Prostate gland (tissue), 2 donors: ENCODE measurements around the gene CDH22.

Experiments used
- CTCF ChIP-seq, 4 experiments: fragments of 200-600 bp in 2 of 4; fragments of 450-650 bp in 2 of 4; sonication (generic) in 2 of 4; IDR thresholded peaks; 1 replicate in 3 of 4; 2 replicates in 1 of 4; pipeline ENCODE4 v1.5.1; 2016 to 2019; ENCODE audit warnings: antibody characterized with exemption in 4 of 4, mild to moderate bottlenecking in 2 of 4, moderate library complexity in 2 of 4
- POLR2A ChIP-seq: fragments of 450-650 bp; IDR thresholded peaks from one replicate; pipeline ENCODE4 v1.6.1; 2016; ENCODE audit warnings: antibody characterized with exemption, mild to moderate bottlenecking
- POLR2AphosphoS5 ChIP-seq: sonication (generic); formaldehyde crosslinking; IDR thresholded peaks from one replicate; pipeline ENCODE4 v1.6.1; 2017; ENCODE audit warnings: antibody characterized with exemption

DNA sequence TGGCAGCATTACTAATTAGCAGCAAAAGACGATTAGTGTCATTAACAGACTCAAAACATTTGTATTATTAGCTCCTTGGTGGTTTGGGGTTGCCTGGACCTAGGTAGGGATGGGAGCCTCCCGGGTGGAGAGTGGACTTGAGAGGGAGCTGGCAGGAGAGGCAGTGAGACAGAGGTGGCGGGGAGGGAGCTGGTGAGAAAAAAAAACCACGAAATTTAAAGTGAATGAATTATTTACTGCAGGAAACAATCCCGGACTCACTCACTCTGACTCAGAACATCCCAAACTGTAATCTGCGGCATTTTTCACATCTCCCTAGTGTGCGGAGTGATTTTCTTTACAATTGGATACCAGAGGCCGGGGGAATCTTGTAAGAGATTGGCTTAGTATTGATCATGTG, 14.3 kb upstream of the CDH22 start:
- no peak for TF ChIP-seq CTCF (IDR thresholded peaks at IDR 0.05)
- TF ChIP-seq POLR2A: no peak
- no peak for TF ChIP-seq POLR2AphosphoS5
